Stimulated activated CD4-positive, alpha-beta T cell treated with anti-CD3 and anti-CD28 coated beads, TNF-alpha, amount 100 ng/mL, for 24 hours (primary cell): ENCODE results near the gene HMGXB4.

Source experiments
- DNase-seq, 3 experiments: peaks; one replicate each; pipeline ENCODE4 v3.0.0-alpha.2; 2020; ENCODE audit warnings: low read depth in 3 of 3

The HMGXB4 gene

DNA sequence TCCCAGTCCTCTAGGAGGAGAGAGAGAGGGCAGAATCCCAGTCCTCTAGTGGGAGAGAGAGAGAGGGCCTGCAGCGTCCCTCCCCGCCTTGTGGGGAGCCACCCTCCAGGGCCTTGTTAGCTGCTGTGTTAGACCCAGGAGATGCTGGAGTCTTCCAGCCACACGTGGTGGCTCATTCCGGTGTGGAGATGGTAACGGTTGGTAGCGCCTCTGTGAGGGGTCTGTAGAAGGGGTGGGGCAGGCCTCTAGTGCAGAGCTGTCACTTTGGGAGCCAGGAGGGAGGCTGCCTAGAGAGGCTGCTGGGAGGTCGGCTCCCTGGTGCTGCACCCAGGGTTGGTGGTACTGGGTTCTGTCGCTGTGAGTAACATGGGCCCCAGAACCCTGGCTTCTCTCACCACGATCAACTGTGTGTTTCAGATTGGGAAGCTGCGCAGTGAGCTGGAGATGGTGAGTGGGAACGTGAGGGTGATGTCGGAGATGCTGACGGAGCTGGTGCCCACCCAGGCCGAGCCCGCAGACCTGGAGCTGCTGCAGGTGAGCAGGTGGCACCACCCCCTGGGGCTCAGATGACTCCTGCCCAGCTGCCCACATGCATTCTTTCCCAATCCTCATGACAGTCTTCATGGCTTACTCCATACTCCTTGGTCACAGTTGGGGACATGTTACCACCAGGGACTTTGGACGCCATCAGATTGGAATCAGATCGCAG, 69.7 kb downstream of the HMGXB4 start:
- no peak for DNase-seq

DNA sequence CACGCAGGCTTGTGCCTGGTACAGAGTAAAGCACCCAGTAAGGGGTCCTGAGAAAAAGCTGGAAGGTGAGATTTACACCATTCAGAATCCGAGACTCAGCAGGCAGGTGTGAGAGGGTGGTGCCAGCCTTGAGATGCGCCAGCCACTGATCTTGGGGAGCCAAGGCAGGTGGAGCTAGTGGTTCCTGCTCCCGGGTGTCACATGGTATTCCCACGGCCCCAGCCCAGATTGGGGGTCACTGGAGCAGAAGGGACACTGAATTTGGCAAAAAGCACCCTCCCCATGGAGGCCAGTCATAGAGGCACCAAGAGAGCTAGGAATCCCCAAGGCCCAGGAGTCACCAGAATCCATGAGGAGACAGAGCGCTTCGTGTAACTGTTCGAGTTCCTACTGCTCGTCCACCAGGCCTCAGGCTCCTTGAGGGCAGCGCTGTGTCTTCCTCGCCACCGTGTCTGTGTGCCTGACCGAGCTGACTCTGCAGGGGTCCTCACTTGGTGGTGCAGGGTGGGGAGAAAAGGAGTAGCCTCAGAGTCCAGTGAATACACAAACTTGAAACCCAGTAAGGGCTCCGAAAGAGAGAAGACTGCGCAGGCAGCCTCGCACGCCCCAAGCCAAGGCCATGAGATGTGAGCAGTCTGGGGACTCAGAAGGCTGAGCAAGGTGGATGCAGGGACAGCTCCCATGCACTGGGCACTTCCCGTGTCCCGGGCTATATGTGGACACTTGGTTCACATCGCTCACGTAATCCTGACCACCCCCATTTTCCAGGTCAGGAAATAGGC, 70.6 kb downstream of the HMGXB4 start:
- DNase-seq: no peak

DNA sequence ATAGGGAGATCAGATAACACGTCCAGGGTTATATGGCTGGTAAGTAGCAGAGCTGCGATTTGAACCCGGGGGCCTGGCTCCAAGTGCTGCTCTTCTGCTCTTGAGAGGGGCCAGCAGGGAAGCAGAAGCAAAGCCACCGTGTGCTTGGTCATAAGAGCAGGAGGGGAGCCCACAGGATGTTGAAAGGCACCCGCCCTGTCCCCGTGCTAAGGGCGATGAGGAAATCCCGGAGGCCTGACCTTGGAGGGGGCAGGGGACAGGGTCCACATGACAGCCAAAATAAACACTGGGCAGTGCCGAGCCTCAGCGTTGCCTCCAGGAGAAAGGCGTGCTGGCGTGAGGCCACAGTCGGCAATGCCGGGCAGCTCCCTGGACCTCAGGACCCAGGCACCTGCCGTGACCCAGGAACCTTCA, 71.2 kb downstream of the HMGXB4 start:
- no peak for DNase-seq

DNA sequence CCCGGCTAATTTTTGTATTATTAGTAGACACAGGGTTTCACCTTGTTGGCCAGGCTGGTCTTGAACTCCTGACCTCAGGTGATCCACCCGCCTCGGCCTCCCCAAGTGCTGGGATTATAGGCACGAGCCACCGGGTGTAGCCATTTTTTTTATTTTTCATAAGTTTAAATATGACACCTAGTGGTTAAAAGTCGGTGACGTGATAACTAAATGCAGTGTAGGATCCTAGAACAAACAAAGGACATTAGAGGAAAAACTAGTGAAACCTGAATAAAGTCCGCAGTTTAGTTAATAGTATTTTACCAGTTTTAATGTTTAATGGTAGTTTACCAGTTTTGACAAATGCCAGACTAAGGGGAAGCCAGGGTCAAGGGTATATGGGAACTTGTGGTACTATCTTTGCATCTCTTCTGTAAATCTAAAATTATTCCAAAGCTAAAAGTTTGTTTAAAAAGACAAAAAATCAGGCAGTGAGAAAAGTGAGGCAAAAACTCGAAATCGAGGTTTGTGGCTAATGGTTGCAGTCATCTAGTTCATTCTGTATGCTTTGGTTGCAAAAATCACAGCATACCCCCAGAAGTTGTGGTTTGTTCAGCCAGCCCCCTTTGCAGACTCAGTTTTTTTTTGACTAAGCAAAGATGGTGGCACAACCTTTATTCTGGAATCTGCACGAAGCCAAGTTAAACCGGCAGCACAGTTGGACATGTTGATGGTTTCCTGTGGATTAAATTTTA, 72.0 kb downstream of the HMGXB4 start:
- no peak for DNase-seq

DNA sequence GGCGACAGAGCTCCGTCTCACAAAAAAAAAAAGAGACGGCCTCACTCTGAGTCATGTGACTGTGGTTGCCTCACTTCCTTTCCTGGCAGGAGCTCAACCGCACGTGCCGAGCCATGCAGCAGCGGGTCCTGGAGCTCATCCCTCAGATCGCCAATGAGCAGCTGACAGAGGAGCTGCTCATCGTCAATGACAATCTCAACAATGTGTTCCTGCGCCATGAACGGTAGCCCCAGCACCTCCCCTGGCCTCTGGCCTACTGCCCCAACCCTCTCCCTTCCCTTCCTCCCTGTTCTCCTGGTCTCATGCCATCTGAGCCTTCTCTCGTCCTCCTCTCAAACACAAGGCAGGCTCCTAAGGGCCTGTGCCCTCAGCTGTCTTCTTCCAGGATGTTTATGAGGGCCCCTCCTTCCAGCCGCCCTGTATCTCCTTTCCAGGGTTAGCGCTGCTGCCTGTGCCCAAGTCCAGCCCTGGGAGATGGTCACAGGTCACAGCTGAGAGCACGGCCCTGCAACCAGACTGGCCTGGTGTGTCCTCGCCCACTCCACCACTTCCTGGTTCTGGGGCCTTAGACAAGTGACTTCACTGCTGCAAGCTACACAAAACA, 73.1 kb downstream of the HMGXB4 start:
- DNase-seq: peak; percentile 30 to 66 (median 37)

DNA sequence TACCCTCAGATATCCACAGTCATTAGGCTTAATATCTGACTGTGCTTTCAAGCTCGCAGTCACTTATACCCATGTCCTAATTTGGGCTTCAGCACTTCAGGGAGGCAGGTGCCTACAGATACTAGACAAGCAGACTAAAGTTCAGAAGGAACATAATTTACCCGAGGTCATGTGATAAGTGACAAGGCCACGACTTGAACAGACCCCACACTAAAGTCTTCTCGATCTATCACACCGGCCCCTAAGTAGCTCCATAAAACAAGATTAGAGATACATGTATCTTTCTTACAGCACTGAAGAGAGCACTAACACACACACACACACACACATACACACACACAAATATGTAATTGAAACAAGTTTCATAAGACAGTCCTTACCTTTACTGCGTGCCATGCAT, 75.0 kb downstream of the HMGXB4 start:
- DNase-seq: no peak

DNA sequence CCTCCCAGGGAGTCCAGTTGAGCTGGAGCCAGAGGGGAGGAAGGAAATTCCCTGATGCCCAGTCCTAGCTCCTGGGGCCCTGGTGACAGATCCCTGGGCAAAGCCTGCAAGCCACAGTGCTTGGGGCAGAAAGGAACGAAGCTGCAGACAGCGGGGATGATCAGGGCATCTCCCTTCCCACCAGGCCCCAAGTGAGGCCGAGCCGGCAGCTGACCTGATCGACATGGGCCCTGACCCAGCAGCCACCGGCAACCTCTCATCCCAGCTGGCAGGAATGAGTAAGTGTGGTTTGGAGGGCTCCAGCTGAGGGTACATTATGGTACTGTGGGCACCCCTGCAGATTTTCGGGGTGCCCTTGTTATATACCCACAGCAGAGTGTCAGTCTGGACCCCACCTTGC, 75.9 kb downstream of the HMGXB4 start:
- DNase-seq: no peak

DNA sequence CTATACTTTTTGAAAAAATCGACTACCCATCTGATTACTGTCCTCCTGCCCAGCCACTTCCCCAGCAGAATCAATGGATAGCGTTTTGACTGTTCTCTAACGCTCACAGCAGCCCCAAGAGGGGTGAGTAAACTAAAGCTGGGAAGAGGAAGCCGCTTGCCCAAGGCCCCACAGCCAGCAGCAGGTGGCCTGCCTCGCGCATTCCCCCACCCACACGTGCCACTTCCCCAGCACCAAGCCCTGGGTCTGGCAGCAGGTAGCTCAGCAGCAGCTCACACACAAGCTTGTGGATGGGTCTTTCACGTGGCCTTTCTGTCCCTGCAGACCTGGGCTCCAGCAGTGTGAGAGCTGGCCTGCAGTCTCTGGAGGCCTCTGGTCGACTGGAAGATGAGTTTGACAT, 76.7 kb downstream of the HMGXB4 start:
- DNase-seq: peak in 1 of 3 experiments; percentile 49

DNA sequence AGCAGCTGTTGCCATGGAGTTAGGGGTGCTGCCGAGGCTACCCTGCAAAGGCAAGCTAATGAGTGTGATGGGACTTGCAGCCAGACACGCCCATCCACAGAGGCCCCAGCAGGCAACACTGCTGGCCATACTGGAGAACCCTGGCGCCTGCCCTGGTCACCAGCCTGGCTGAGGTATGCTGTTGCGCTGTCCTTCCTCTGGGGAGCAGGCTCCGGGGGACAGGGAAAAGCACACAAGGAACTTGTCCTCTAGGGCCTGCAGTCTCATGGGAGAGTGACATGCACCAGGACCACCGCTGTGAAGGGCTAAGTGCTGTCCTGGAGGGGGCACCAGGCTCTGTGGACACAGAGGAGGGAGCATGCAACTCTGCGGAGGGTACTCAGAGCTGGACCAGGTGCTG, 78.2 kb downstream of the HMGXB4 start:
- DNase-seq: no peak

DNA sequence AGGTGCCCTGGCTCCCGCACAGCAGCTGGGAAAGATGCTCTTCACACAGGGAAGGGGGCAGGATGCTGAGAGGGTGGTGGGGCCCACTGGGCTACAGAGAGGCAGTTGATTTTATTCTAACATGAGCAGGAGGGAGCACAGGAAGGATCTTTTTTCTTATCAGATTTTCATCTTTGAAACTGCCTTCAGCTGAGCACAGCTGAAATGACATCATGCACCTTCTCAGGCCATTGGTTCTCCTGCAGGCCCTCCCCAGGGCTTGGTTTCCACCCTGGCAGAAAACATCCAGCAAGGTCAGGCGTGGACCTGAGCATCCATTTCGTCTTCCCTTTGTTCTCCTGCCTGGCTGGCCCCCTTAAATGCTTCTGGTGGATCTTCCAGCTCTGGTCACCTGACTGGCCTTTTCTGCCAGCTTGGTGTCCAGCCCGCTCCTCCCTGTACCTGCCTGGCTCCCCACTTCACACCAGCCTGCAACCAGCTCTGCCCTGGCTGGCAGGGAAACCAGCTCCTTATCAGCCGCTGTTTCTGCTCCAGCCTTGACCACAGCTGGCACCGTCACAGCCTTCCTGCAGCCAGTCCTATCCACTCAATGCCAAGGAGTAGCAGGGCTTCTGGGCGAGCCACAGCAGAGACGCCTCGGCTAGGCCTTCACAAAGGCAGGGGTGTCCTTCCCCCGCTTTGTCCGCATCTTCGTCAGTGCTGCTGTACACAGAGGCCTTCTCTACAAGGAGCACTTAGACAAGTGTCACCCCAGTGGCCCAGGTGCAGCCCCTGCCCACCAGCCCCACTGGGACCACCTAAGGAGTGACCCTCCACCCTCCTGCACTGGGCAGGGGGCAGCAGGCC, 78.9 kb downstream of the HMGXB4 start:
- DNase-seq: no peak

DNA sequence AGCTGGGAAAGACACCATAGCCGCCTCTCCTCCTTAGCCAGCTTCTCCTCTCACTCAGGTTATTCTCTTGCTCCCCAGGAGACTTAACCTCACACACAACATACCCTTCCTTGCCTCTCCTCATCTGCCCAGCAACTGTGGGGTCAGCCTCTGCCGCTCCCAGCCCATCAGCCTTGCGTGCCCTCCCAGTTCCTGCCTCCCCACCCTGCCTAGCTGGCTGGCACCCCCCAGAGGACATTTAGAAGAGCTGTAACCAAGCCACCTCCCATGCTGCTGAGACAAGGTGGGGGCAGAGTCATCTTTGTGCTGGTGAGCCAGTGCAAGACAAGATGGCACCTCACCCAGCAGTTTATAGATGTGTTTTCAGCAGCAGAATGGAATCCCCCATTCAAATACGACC, 80.6 kb downstream of the HMGXB4 start:
- no peak for DNase-seq

DNA sequence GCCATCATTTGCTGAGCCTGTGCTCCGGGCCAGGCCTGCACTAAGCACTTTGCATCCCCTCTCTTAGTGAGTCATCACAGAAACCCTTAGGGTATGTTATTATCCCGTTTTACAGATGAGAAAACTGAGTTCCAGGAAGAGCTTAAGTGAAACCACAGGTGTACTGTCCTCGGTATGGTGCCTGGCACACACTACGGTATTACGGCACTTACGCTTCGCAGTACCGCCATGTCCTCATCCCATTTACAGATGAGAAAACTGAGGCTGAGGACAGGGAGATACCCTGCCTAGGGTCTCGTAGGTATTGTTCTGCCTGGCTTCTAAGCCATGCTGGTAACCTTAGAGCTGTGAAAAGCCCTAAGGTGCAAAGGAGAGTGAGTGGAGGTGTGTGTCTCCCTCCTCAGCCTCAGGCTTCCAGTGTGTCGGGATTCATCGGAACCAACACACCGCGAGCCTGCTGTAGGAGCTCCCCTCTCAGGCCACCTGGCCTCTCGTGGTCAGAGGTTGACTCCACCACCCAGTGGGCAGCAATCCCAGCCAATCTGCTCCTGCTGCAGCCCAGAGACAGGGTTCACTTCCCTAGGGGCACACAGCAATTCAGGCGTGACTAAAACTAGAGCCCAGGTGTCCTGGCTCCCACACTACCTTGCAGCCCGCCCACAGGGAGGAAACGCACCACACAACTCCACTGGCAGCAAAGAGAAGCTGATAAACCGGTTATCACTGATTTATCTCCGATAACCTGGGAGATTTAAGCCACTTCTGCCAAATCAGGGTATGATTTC, 84.0 kb downstream of the HMGXB4 start:
- no peak for DNase-seq

DNA sequence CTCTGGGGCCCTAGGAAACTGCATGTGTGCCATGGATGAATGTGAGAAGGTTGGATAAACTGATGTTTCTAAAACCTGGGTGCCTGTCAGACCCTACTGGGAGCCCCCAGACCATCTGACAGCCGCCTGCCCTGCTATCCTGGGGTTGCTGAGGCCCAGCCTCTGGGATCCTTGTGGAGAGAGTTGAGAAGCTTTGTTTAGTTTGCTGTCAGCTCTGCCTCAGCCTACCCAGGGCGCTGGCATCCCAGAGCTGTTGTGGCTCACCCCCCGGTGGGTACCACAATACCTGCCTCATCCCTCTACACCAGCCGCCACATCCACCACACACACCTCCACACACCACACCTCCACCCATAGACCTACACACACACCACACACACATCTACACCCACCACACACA, 85.1 kb downstream of the HMGXB4 start:
- DNase-seq: no peak

DNA sequence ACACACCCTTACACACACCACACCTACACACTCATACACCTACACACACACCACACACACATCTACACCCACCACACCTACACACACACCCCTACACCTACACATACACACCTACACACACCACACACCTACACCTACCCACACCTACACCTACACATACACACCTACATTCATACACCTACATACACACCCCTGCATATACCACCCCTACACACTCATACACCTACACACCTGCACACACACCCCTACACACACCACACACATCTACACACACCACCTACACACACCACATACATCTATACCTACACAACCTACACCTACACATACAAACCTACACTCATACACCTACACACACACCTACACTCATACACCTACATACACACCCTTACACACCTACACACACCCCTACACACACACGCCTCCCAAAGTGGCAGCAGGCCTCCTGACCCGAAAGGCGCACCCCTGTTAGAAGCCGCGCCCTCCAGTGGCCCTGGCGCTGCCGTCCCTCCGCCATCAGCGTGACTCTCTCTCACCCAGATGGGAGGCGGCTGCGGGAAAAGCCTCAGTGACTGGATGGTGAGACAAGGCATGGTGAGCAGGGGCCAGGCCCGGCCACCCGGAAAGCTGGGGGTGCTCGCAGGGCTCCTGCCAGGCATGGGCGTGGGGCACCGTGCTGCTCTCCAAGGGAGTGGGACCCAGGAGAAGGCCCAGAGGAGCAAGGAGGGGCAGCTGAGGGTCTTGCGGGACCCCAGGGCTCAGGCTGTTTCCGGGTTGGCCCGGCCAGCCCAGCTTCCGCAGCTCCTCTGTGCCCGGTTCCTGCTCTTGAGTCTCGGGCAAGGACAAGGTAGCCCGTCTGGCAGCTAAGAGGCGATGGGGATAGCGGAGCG, 86.6 kb downstream of the HMGXB4 start:
- no peak for DNase-seq

DNA sequence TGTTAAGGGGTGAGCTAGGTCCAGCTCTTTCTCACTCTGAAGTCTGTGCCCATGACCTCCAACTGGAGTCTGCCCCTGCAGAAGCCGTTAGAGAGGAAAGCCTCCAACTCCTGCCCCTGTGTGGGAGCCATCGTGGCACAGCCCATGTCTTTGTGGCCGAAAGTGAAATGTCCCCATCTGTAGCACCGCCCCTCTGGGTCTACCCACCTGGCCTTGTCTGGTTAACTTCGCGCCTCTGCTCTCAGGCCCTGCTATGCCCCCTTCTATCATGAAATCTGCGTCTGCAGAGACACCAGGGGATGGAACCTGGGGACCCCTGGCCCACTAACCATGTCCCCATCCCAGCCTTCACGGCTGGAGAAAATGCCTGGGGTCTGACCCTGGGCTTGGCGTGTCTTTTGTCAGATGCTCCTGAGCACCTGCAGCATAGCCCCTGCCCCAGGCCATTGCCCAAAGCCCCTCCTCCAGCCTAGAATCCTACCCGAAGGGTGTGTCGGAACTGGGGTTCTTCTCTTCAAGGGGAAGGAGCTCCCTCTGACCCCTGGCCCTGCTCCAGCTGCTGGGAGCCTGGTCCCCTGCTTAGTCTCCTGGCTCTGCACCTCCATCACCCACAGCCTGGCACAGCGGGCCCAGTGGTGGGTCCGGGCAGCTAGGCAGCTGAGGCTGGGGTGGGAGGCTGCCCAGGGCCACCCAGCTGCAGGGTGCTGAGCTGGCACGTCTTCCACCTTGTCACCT, 87.8 kb downstream of the HMGXB4 start:
- DNase-seq: no peak
